ENCODE results near the gene EPHA6.

EPHA6 gene

GRCh38 chr3:97662264-97662663 lies 847.9 kb downstream of the EPHA6 start:
- Histone ChIP-seq H3K4me1 (no peaks in the 10 kb centered on the region), H3K4me3 (no peak overlapping the region), H3K36me3 (replicated peaks) (no peaks in the 10 kb centered on the region), H3K27me3 (ENCODE audit: low read depth) (no peaks in the 10 kb centered on the region), H3K9me3 (no peaks in the 10 kb centered on the region)
- DNase-seq (ENCODE audit: low spot score in 2 of 2), result no peak
- in situ Hi-C loops (cut with MboI; ENCODE audit: low sequenced_read_pairs), result no loop called here

GRCh38 chr3:97662762-97663161 lies 848.4 kb downstream of the EPHA6 start:
- no peaks in the 10 kb centered on the region for H3K36me3 ChIP-seq (replicated peaks)
- no peaks in the 10 kb centered on the region for H3K27me3 ChIP-seq (ENCODE audit: low read depth)
- no peaks in the 10 kb centered on the region for H3K4me1 ChIP-seq
- in situ Hi-C loops (cut with MboI; ENCODE audit: low sequenced_read_pairs), result no loop called here
- DNase-seq (ENCODE audit: low spot score in 2 of 2), result no peak
- no peak overlapping the region for H3K4me3 ChIP-seq
- no peaks in the 10 kb centered on the region for H3K9me3 ChIP-seq

GRCh38 chr3:97665896-97666295 lies 851.5 kb downstream of the EPHA6 start:
- in situ Hi-C loops (cut with MboI; ENCODE audit: low sequenced_read_pairs), result no loop called here
- H3K9me3 ChIP-seq, result no peaks in the 10 kb centered on the region
- DNase-seq (ENCODE audit: low spot score in 2 of 2), result no peak
- H3K4me1 ChIP-seq, result no peaks in the 10 kb centered on the region
- no peak overlapping the region for H3K4me3 ChIP-seq
- no peaks in the 10 kb centered on the region for H3K27me3 ChIP-seq (ENCODE audit: low read depth)
- H3K36me3 ChIP-seq (replicated peaks), result no peaks in the 10 kb centered on the region

GRCh38 chr3:97670952-97671351 lies 856.6 kb downstream of the EPHA6 start:
- H3K9me3 ChIP-seq, result no peaks in the 10 kb centered on the region
- no peak for DNase-seq (ENCODE audit: low spot score in 2 of 2)
- H3K27me3 ChIP-seq (ENCODE audit: low read depth), result no peaks in the 10 kb centered on the region
- in situ Hi-C loops (cut with MboI; ENCODE audit: low sequenced_read_pairs), result no loop called here
- no peak overlapping the region for H3K4me3 ChIP-seq
- H3K4me1 ChIP-seq, result peaks cover 9% of the 10 kb centered on the region
- H3K36me3 ChIP-seq (replicated peaks), result no peaks in the 10 kb centered on the region

- no peaks in the 10 kb centered on the region for H3K36me3 ChIP-seq (replicated peaks)
- no peak overlapping the region for H3K4me3 ChIP-seq
- no peaks in the 10 kb centered on the region for H3K27me3 ChIP-seq (ENCODE audit: low read depth)
- no peak for DNase-seq (ENCODE audit: low spot score in 2 of 2)
- peaks cover 9% of the 10 kb centered on the region for H3K4me1 ChIP-seq
- H3K9me3 ChIP-seq, result no peaks in the 10 kb centered on the region
- in situ Hi-C loops (cut with MboI; ENCODE audit: low sequenced_read_pairs), result no loop called here
Measured at GRCh38 chr3:97673357-97673997, 859.1 kb downstream of the EPHA6 start.

- peaks cover 9% of the 10 kb centered on the region for H3K4me1 ChIP-seq
- in situ Hi-C loops (cut with MboI; ENCODE audit: low sequenced_read_pairs), result no loop called here
- no peaks in the 10 kb centered on the region for H3K36me3 ChIP-seq (replicated peaks)
Measured at GRCh38 chr3:97674461-97674860, 860.1 kb downstream of the EPHA6 start.

GRCh38 chr3:97680210-97680609 lies 865.8 kb downstream of the EPHA6 start:
- Histone ChIP-seq H3K27me3 (ENCODE audit: low read depth) (0 out of 2 replicates have a peak, but pooled peaks cover 2% of the 10 kb centered on the region), H3K36me3 (replicated peaks) (no peaks in the 10 kb centered on the region), H3K4me3 (no peak overlapping the region), H3K9me3 (no peaks in the 10 kb centered on the region), H3K4me1 (no peaks in the 10 kb centered on the region)
- in situ Hi-C loops (cut with MboI; ENCODE audit: low sequenced_read_pairs), result no loop called here
- no peak for DNase-seq (ENCODE audit: low spot score in 2 of 2)

More at GRCh38 chr3:97674461-97674860, 860.1 kb downstream of the EPHA6 start:
- Histone ChIP-seq H3K4me3 (no peak overlapping the region), H3K27me3 (ENCODE audit: low read depth) (no peaks in the 10 kb centered on the region), H3K9me3 (no peaks in the 10 kb centered on the region)
- DNase-seq (ENCODE audit: low spot score in 2 of 2), result no peak

GRCh38 chr3:97680696-97681095 lies 866.3 kb downstream of the EPHA6 start:
- in situ Hi-C loops (cut with MboI; ENCODE audit: low sequenced_read_pairs), result no loop called here
- DNase-seq (ENCODE audit: low spot score in 2 of 2), result no peak

GRCh38 chr3:97684490-97684889 lies 870.1 kb downstream of the EPHA6 start:
- Histone ChIP-seq H3K4me1 (no peaks in the 10 kb centered on the region), H3K27me3 (ENCODE audit: low read depth) (0 out of 2 replicates have a peak, but pooled peaks cover 2% of the 10 kb centered on the region), H3K4me3 (no peak overlapping the region), H3K9me3 (no peaks in the 10 kb centered on the region), H3K36me3 (replicated peaks) (no peaks in the 10 kb centered on the region)
- no peak for DNase-seq (ENCODE audit: low spot score in 2 of 2)
- in situ Hi-C loops (cut with MboI; ENCODE audit: low sequenced_read_pairs), result no loop called here

More at GRCh38 chr3:97680696-97681095, 866.3 kb downstream of the EPHA6 start:
- no peak overlapping the region for H3K4me3 ChIP-seq
- H3K9me3 ChIP-seq, result no peaks in the 10 kb centered on the region
- H3K27me3 ChIP-seq (ENCODE audit: low read depth), result 0 out of 2 replicates have a peak, but pooled peaks cover 2% of the 10 kb centered on the region
- no peaks in the 10 kb centered on the region for H3K36me3 ChIP-seq (replicated peaks)
- H3K4me1 ChIP-seq, result no peaks in the 10 kb centered on the region

GRCh38 chr3:97686258-97686657 lies 871.9 kb downstream of the EPHA6 start:
- in situ Hi-C loops (cut with MboI; ENCODE audit: low sequenced_read_pairs), result no loop called here
- no peaks in the 10 kb centered on the region for H3K36me3 ChIP-seq (replicated peaks)
- no peak overlapping the region for H3K4me3 ChIP-seq
- DNase-seq (ENCODE audit: low spot score in 2 of 2), result no peak
- 0 out of 2 replicates have a peak, but pooled peaks cover 2% of the 10 kb centered on the region for H3K27me3 ChIP-seq (ENCODE audit: low read depth)
- H3K9me3 ChIP-seq, result peaks cover 3% of the 10 kb centered on the region; the same call in 1 of the 2 replicates
- H3K4me1 ChIP-seq, result peaks cover 6% of the 10 kb centered on the region

GRCh38 chr3:97687734-97688133 lies 873.3 kb downstream of the EPHA6 start:
- H3K4me3 ChIP-seq, result no peak overlapping the region
- no peaks in the 10 kb centered on the region for H3K36me3 ChIP-seq (replicated peaks)
- no peaks in the 10 kb centered on the region for H3K27me3 ChIP-seq (ENCODE audit: low read depth)
- peaks cover 21% of the 10 kb centered on the region for H3K4me1 ChIP-seq
- no peak for DNase-seq (ENCODE audit: low spot score in 2 of 2)
- H3K9me3 ChIP-seq, result peaks cover 3% of the 10 kb centered on the region; the same call in 1 of the 2 replicates
- in situ Hi-C loops (cut with MboI; ENCODE audit: low sequenced_read_pairs), result no loop called here

GRCh38 chr3:97689111-97689510 lies 874.7 kb downstream of the EPHA6 start:
- no peaks in the 10 kb centered on the region for H3K36me3 ChIP-seq (replicated peaks)
- H3K27me3 ChIP-seq (ENCODE audit: low read depth), result no peaks in the 10 kb centered on the region
- peaks cover 3% of the 10 kb centered on the region; the same call in 1 of the 2 replicates for H3K9me3 ChIP-seq
- in situ Hi-C loops (cut with MboI; ENCODE audit: low sequenced_read_pairs), result no loop called here
- no peak for DNase-seq (ENCODE audit: low spot score in 2 of 2)
- no peak overlapping the region for H3K4me3 ChIP-seq
- peaks cover 23% of the 10 kb centered on the region for H3K4me1 ChIP-seq

GRCh38 chr3:97689962-97690361 lies 875.6 kb downstream of the EPHA6 start:
- peaks cover 23% of the 10 kb centered on the region for H3K4me1 ChIP-seq
- no peak for DNase-seq (ENCODE audit: low spot score in 2 of 2)
- in situ Hi-C loops (cut with MboI; ENCODE audit: low sequenced_read_pairs), result no loop called here
- H3K36me3 ChIP-seq (replicated peaks), result no peaks in the 10 kb centered on the region
- no peaks in the 10 kb centered on the region for H3K27me3 ChIP-seq (ENCODE audit: low read depth)
- H3K9me3 ChIP-seq, result peaks cover 3% of the 10 kb centered on the region; the same call in 1 of the 2 replicates
- H3K4me3 ChIP-seq, result no peak overlapping the region

GRCh38 chr3:97691354-97691753 lies 877.0 kb downstream of the EPHA6 start:
- H3K9me3 ChIP-seq, result peaks cover 3% of the 10 kb centered on the region; the same call in 1 of the 2 replicates
- no peak for DNase-seq (ENCODE audit: low spot score in 2 of 2)
- no peak overlapping the region for H3K4me3 ChIP-seq
- H3K36me3 ChIP-seq (replicated peaks), result no peaks in the 10 kb centered on the region
- in situ Hi-C loops (cut with MboI; ENCODE audit: low sequenced_read_pairs), result no loop called here
- H3K27me3 ChIP-seq (ENCODE audit: low read depth), result no peaks in the 10 kb centered on the region
- peaks cover 23% of the 10 kb centered on the region for H3K4me1 ChIP-seq
